NCI-H748 treated with DMSO at 0.1 percent for 48 hours (cell line): Measurements from ENCODE around the gene PTBP1.
"Not testable (repeated sequence)": the region's sequence is repeated elsewhere in the genome, so short reads cannot be mapped to it uniquely, and the experiment has no call there.

Experiments used
- DNase-seq: peaks from one replicate; lab custom pipeline; 2025; lab: John Stamatoyannopoulos, UW

Gene PTBP1

DNA sequence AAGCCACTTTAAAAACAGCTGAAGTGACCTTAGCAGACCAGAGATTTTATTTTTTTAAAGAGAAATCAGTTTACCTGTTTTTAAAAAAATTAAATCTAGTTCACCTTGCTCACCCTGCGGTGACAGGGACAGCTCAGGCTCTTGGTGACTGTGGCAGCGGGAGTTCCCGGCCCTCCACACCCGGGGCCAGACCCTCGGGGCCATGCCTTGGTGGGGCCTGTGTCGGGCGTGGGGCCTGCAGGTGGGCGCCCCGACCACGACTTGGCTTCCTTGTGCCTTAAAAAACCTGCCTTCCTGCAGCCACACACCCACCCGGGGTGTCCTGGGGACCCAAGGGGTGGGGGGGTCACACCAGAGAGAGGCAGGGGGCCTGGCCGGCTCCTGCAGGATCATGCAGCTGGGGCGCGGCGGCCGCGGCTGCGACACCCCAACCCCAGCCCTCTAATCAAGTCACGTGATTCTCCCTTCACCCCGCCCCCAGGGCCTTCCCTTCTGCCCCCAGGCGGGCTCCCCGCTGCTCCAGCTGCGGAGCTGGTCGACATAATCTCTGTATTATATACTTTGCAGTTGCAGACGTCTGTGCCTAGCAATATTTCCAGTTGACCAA, 13.7 kb downstream of the PTBP1 start:
- DNase-seq = no peak

DNA sequence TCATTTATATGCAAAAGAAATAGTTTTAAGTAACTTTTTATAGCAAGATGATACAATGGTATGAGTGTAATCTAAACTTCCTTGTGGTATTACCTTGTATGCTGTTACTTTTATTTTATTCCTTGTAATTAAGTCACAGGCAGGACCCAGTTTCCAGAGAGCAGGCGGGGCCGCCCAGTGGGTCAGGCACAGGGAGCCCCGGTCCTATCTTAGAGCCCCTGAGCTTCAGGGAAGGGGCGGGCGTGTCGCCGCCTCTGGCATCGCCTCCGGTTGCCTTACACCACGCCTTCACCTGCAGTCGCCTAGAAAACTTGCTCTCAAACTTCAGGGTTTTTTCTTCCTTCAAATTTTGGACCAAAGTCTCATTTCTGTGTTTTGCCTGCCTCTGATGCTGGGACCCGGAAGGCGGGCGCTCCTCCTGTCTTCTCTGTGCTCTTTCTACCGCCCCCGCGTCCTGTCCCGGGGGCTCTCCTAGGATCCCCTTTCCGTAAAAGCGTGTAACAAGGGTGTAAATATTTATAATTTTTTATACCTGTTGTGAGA, 14.3 kb downstream of the PTBP1 start:
- no peak for DNase-seq

DNA sequence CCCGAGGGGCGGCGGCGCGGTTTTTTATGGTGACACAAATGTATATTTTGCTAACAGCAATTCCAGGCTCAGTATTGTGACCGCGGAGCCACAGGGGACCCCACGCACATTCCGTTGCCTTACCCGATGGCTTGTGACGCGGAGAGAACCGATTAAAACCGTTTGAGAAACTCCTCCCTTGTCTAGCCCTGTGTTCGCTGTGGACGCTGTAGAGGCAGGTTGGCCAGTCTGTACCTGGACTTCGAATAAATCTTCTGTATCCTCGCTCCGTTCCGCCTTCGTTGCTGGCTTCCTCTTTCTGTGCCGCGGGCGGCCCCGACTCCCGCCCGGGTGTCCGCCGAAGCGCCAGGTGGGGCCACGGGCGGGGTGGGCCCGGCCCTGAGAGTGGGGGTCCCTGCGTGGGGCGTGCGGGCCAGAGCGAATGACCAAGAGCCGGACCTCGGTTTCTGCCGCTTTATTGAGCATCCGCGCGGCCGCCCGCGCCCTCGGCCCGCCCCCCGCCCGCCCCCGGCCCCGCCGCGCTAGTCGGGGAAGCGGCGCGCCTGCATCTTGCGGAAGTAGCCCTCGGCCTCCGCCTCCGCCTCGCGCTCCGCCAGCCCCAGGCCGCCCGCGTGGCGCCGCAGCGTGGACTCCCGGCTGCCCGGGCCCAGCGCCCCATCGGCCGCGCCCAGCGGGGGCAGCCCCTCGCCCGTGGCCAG, 14.9 kb downstream of the PTBP1 start:
- no peak for DNase-seq

DNA sequence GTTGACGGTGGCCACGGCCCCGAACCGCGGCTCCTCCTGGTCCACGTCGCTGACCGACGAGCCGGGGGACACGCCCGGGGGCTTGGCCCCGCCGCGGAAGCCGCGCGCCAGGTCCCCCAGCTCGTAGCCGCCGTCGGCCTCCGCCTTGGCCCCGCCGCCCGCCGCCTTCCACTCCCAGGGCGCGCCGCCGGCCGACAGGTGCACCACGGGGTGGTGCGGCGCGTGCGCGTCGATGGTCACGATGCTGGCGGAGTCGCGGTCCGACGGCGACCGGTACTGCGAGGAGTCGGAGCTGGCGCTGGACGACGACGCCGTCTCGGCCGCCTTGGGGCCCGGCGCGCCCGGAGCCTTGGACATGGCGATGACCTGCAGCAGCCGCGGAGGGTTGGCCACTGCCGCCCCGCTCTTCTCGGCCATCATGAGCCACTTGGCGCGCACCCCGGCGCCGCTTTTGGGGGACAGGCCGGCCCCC, 15.5 kb downstream of the PTBP1 start:
- DNase-seq = no peak

DNA sequence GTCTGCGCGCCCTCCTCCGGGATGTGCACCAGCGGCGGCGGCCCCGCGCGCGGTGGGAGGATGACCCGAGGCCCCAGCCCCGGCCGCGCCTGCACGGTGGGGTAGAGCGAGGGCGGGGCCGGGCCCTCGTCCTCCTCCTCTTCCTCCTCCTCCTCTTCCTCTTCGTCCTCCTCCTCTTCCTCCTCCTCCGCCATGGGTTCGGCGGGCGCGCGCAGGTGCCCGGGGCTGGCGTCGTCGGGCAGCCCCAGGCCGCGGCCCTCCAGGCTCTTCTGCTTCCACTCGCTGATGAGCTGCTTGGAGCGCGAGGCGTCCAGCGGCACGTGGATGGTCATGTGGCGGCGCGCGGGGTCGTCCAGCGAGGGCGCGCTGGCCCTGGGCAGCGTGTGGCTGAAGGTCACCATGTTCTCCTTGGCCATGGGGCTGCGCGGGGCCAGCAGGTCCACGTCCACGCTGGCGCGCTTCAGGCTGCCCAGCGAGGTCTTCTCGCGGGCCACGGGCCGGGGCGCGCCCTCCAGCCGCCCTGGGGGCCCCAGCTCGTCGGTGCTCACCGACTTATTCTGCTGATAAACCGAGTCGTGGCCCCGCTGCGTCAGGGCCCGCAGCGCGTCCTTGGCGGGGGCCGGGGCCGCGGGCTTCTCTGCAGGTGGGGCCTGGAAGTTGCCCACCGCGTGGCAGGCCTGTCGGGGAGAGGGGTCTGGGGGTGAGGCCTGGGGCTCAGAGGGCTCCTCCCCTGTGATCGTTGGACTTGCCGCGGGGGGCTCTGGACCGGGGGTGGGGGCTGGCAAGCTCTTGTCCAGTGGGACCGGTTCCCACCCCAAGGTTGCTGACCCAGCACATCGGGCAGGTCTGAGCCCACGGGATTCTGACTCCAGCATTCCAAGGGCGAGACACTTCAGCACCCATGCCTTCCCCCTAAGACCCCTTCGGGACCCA, 16.2 kb downstream of the PTBP1 start:
- no peak for DNase-seq

DNA sequence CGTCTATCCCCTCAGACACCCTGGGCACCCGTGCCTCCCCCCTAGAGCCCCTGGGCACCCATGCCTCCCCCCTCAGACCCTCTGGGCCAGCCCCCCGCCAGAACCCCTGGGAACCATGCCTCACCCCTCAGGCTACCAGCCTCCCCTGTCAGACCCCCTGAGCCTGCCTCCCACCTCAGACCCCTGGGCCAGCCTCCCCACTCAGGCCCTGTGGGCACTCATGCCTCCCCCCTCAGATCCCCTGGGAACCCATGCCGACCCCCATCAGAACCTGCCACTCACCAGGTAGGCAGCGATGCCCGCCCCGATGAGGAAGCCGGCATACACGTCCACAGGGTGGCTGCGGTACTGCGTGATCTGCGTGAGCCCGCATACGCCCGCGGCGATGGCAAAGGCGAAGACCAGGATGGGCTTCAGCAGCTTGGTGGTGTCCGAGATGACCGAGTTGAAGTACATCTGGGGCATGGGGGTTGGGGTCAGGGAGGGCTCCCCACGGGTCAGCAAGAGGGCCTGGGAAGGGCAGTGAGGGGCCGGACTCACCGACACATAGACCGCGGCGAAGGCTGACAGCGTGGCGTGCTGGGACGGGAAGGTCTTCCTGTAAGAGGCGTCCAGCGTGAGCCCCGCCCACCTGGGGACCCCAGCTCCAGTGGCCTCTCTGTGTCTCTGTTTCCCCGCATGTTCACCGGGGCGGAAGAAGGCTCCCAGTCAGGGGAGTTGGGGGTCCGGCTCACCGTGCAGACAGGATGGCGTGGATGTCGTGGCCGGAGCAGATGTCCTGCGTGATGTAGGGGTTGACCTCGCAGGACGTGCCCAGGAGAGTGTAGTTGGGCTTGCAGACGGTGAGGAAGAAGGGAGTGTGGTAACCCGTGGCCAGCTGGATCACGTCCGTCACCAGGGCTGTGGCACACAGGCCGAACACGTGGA, 17.2 kb downstream of the PTBP1 start:
- no peak for DNase-seq

DNA sequence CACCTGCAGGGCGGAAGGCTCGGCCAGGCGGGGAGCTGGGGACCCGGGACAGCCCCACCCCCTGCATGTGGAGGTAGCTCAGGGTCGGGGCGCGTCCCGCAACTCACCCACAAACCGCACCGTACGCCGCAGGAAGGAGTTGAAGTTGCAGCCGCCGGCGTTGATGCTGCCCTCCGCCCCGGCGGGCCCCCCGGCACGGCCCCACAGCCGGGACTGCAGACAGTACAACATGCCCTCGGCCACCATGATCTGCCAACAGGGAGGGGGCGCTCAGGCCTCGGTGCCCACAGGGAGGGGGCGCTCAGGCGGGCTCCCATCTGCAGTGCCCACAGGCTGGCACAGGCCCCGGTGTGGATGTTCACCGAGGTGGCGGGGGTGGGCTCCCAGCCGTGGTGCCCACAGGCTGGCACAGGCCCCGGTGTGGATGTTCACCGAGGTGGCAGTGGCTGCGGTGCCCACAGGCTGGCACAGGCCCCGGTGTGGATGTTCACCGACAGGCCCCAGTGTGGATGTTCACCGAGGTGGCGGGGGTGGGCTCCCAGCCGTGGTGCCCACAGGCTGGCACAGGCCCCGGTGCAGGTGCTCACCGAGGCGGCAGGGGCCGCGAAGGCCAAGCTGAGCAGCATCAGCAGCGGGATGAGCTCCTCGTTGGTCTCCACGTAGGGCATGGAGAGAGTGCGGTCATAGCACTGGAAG, 18.0 kb downstream of the PTBP1 start:
- no peak for DNase-seq

DNA sequence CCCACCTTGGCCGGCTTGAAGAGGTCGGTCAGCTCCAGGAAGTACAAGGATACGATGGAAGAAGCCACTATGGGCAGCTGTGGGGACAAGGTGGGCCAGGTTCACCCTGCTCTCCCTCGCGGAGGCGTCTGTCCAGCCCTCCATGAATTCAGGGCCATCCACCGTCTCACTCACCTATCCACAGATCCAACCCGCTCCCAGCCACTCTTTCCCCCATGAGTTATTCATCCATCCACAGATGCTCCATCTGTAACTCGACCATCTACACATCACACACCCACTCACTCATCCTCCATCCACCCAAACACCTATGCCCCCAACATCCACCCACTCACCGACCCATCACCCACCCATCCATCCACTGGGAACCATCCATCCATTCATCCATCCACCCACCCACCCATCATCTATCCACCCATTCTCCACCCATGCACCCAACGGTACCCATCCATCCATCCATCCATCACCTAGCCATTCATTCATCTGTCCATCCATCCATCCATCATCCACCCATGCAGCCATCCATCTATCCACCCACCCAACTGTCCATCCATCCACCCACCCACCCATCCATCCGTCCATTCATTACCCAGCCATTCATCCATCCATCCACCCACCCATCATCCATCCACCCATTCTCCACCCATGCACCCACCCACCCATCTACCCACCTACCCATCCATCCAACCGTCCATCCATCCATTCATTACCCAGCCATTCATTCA, 18.7 kb downstream of the PTBP1 start:
- DNase-seq = no peak

DNA sequence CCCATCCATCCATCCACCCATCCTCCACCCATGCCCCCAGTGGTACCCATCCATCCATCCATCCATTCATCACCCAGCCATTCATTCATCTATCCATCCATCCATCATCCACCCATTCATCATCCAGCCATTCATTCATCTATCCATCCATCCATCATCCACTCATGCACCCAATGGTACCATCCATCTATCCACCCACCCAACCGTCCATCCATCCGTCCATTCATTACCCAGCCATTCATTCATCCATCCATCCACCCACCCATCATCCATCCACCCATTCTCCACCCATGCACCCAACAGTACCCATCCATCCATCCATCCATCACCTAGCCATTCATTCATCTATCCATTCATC, 19.2 kb downstream of the PTBP1 start:
- DNase-seq = no peak

DNA sequence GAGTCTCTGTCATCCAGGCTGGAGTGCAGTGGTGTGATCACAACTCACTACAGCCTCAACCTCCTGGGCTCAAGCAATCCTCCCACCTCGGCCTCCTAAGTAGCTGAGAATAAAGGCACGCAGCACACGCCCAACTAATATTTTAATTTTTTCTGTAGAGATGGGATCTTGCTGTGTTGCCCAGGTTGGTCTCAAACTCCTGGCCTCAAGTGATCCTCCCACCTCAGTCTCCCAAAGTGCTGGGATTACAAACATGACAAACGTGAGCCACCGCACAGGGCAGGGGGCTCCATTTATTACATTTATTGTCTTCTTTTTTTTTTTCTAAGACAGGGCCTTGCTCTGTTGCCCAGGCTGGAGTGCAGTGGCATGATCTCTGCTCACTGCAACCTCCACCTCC, 23.0 kb downstream of the PTBP1 start:
- not testable (repeated sequence) for DNase-seq

DNA sequence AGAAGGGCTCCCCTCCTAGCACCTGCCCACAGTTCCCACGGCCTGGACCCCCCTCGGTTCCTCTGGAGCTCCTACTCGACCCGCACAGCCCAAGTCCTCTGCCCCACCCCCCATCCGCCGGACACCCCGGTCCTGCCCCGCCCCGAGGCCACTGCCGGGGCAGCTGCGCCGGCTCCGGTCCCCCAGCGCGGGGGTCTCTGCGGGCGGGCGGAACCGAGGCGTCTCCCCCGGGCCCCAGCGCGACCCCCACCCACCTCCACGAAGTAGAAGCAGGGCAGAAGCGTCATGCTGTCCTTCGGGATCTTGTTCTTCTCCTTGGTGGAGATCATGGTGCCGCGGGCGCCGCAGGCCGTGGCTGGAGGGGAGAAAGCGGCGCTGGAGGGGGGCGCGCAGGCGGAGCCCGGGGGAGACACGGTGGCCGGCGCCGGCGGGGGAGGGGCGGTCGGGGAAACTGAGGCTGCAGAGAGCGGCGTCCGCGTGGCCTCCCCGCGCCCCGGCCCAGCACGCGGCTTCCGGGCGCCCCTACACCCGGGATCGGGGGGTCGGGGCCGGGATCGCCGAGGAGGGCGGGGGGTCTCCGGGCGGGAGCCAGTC, 24.1 kb downstream of the PTBP1 start:
- DNase-seq = no peak

DNA sequence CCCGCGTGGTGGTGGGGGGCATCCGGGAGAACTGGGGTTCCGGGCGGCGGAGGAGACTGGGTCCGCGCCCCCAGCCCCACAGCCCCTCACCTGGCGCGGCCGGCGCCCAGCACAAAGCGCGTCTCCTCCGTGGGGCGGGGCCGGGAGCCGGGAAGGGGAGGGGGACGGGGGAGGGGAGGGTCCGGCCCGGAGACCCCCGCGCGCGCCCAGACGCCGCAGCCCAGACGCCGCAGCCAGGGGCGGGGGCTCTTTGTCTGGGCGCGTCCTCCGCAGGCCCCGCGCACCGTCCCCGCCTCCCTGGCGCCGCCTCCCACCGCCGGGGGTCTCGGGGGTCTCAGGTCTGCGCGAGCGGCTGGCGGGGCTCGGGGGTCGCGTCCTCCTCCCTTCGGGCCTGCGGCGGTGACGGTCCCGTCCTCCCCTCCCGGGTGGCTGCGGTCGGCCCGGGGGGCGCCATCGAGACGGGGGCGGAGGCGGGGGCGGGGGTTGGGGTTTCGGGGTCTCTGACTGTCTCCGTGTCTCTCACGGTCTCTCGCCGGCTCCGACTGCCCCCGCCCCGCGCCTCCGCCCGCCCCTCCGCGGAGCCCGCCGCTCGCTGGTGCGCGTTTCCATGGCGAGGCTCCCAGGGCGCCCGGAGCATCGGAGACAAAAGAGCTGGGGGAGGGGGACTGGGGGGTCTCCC, 24.7 kb downstream of the PTBP1 start, which contains the start of gene PLPPR3:
Gene PLPPR3 (minus strand): TSS at position 131 of the 679 bp plus-strand sequence. CDS start 396 bp downstream, outside the sequence.
- no peak for DNase-seq

DNA sequence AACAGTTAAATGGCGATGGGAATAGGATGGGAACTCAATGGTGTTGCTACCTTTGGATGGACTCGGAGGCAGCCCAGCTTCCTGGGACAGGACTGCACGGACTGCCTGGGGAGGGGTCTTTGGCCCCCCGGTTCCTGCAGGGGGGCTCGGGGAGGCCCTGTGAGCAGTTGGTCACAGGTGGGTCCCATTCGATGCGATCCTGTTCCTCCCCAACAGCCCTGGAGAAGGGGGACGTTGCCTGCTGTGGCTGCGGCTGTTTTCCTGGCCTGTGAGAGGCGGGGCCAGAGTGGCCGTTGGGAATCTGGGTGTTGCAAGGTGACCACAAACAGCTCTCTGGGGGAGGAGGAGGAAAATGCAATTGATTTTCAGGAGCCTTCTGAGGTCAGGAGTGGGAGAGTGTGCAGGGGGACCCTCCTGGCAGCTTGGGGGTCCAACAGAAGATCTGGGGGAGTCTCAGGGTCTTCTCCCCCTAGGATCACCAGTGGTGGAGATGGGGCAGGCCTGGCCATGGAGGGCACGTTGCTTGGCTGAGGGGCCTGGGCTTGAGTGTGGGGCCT, 26.4 kb downstream of the PTBP1 start:
- no peak for DNase-seq

DNA sequence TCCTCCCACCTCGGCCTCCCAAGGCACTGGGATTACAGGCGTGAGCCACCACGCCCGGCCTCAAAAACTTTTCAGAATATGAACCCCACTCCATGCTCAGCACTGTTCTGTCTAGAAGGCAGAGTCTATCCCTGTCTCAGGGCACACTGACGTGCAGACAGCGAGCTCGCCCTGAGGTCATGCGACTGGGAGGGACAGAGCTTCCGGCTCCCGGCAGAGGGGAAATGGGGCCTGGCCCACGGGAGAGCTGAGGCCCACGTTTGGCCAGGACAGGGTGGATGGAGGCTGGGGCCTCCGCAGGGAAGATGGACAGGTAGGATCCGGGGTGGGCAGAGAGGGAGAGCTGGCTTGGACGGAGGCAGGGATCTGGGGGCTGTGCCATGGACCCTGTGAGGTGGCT, 27.6 kb downstream of the PTBP1 start:
- no peak for DNase-seq

DNA sequence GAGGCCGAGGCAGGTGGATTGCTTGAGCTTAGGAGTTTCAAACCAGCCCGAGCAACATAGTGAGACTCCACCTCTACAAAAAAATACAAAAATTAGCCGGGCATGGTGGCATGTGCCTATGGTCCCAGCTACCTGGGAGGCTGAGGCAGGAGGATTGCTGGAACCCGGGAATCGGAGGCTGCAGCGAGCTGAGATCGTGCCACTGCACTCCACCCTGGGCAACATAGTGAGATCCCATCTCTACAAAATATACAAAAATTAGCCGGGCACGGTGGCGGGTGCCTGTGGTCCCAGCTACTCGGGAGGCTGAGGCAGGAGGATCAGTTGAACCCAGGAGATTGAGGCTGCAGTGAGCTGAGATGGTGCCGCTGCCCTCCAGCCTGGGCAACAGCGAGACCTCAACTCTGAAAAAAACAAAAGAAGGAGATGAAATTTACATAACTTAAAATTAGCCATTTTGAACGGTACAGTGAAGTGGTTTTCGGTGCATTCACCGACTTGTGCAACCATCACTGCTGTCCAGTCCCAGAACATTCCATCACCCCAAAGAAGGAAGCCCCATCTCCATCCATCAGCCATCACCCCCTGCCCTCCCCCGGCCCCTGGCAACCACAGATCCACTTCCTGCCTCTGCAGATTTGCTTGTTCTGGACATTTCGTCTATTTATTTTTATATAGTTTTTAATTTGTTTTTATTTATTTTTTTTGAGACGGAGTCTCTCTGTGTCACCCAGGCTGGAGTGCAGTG, 28.8 kb downstream of the PTBP1 start:
- no peak for DNase-seq

DNA sequence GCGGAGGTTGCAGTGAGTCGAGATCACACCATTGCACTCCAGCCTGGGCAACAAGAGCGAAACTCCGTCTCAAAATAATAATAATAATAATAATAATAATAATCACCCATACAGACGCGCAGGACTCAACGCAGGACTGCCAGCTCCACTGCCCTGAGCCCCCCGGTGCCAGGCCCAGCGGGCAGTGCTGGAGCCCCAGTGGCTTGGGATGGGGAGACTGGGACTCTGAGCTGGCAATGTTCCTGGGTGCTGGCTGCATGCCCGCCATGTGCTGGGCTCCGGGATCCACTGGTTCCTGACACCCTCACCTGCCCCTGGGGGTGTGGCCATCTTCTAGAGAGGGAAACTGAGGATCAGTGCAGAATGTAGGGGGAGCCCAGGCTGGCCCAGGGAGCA, 30.1 kb downstream of the PTBP1 start:
- no peak for DNase-seq

DNA sequence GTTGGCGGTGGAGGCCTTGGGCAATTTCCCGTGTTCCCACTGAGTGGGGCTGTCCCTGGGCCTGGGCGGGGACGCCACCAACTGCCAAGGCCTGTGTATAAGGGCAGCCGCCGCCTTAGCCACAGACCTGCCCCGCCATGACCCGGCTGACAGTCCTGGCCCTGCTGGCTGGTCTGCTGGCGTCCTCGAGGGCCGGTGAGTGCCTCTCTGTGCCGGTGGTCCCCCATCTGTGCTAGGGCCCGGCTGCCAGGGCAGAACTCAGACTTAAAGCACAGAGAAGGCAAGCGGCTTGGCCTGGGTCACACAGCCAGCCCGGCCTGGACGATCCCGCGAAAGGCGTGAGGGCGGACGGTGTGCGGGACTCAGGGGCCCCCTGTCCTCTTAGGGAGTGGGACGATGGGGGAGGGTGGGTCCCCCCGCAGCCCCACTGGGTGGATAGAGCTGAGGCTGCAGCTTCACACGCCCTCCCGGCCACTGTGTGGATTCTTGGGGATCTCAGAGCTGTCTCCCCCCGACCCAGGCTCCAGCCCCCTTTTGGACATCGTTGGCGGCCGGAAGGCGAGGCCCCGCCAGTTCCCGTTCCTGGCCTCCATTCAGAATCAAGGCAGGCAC, 30.6 kb downstream of the PTBP1 start, which contains the start of gene AZU1:
Gene AZU1 (plus strand): TSS at position 128 of the 612 bp plus-strand sequence. CDS start 10 bp downstream, at position 138.
- DNase-seq = no peak
